Endothelial cell of umbilical vein (primary cell): ENCODE measurements around the gene RAP1GAP2. TPM values are rescaled to one million over a fixed set of nuclear protein-coding genes. Genes with fewer than 3 reads are reported as not detected.

ENCODE experiments used
- BruUV-seq: library from RNA; stranded (reverse); fragments of 400-500 nt; replicated peaks from 2 replicates; lab custom pipeline; 2021; lab: Mats Ljungman, UMichigan
- CTCF ChIA-PET: fragments of 300-600, 350-600 bp; sonication (Branson Sonifier 250); formaldehyde crosslinking; loops from one replicate; lab custom pipeline; 2021; ENCODE audit warnings: antibody characterized with exemption, inconsistent platforms; lab: Charles Lee
- POLR2A ChIA-PET: fragments of 300-600, 350-600 bp; sonication (Branson Sonifier 250); formaldehyde crosslinking; loops from one replicate; lab custom pipeline; 2021; ENCODE audit warnings: antibody characterized with exemption, inconsistent platforms; lab: Charles Lee
- DNase-seq: peaks from one replicate; pipeline ENCODE4 v3.0.0-alpha.2; 2011; ENCODE audit warnings: low read depth, low spot score
- FAIRE-seq: peaks from 2 replicates; lab custom pipeline; 2011; peaks lifted over from hg19 to GRCh38; lab: Jason Lieb, UNC
- H2AFZ ChIP-seq: 2 replicates; pipeline ENCODE4 v1.6.0; 2012; ENCODE audit warnings: low read depth, low read length, control low read depth, inconsistent platforms
- H3K27ac ChIP-seq: 2 replicates; pipeline ENCODE4 v1.5.1; 2011; ENCODE audit warnings: low read depth, mild to moderate bottlenecking, control low read depth, low read length, moderate library complexity; ENCODE audit not compliant: insufficient read depth
- H3K27me3 ChIP-seq, 2 experiments: 2 replicates each; pipeline versions ENCODE4 v1.6.0 to v1.6.1; 2011; ENCODE audit warnings: low read length in 2 of 2, mixed read lengths in 1 of 2; ENCODE audit not compliant: control insufficient read depth in 2 of 2, insufficient read depth in 2 of 2
- H3K36me3 ChIP-seq, 2 experiments: 2 replicates in 1 of 2; 3 replicates in 1 of 2; pipeline ENCODE4 v1.5.1; 2011; ENCODE audit warnings: low read length in 2 of 2, mild to moderate bottlenecking in 1 of 2, moderate library complexity in 1 of 2; ENCODE audit not compliant: control insufficient read depth in 2 of 2, insufficient read depth in 2 of 2; ENCODE audit errors: extremely low read depth in 1 of 2
- H3K4me1 ChIP-seq: 3 replicates; pipeline ENCODE4 v1.5.1; 2011; ENCODE audit warnings: mild to moderate bottlenecking, low read length; ENCODE audit not compliant: control insufficient read depth, insufficient read depth; ENCODE audit errors: extremely low read depth
- H3K4me2 ChIP-seq: 2 replicates; pipeline ENCODE4 v1.6.1; 2011; ENCODE audit warnings: low read length, control low read depth, mixed read lengths; ENCODE audit not compliant: insufficient read depth
- H3K4me3 ChIP-seq, 3 experiments: fragments of 200-600 bp in 1 of 3; sonication (generic), shearing (Covaris generic) in 1 of 3; replicated peaks in 1 of 3; 2 replicates each; pipeline ENCODE4 v1.5.1; 2011 to 2016; ENCODE audit warnings: control low read depth in 3 of 3, low read length in 3 of 3, mild to moderate bottlenecking in 2 of 3, inconsistent platforms in 1 of 3, low read depth in 1 of 3, moderate library complexity in 1 of 3; ENCODE audit not compliant: insufficient read depth in 1 of 3
- H3K79me2 ChIP-seq: 2 replicates; pipeline ENCODE4 v1.6.0; 2012; ENCODE audit warnings: low read length, inconsistent platforms; ENCODE audit not compliant: control insufficient read depth, insufficient read depth
- H3K9ac ChIP-seq: replicated peaks from 2 replicates; pipeline ENCODE3; 2011; ENCODE audit warnings: low read length, control low read depth; ENCODE audit not compliant: insufficient read depth; ENCODE audit errors: extremely low read depth
- H3K9me1 ChIP-seq: replicated peaks from 3 replicates; pipeline ENCODE4 v1.6.0; 2011; ENCODE audit warnings: mild to moderate bottlenecking, low read length; ENCODE audit not compliant: control insufficient read depth, insufficient read depth; ENCODE audit errors: extremely low read depth
- H3K9me3 ChIP-seq: replicated peaks from 2 replicates; pipeline ENCODE4 v1.5.1; 2012; ENCODE audit warnings: low read length, inconsistent platforms; ENCODE audit not compliant: control insufficient read depth, insufficient read depth
- H4K20me1 ChIP-seq: replicated peaks from 2 replicates; pipeline ENCODE3; 2011; ENCODE audit warnings: mild to moderate bottlenecking, low read length; ENCODE audit not compliant: control insufficient read depth, insufficient read depth; ENCODE audit errors: extremely low read depth
- EZH2 ChIP-seq: IDR thresholded peaks from 2 replicates; pipeline ENCODE4 v1.6.1; 2012; ENCODE audit warnings: borderline replicate concordance, low read depth, mild to moderate bottlenecking, moderate library complexity, low read length, inconsistent platforms; ENCODE audit not compliant: severe bottlenecking
- FOS ChIP-seq: IDR thresholded peaks from 2 replicates; pipeline ENCODE4 v1.6.1; 2011; ENCODE audit warnings: mild to moderate bottlenecking, low read length, moderate library complexity, borderline replicate concordance; ENCODE audit not compliant: insufficient read depth
- GATA2 ChIP-seq: IDR thresholded peaks from 2 replicates; pipeline ENCODE4 v1.7.0; 2011; ENCODE audit warnings: low read depth, mild to moderate bottlenecking, moderate library complexity, mixed read lengths, low read length; ENCODE audit not compliant: insufficient read length, insufficient read depth
- JUN ChIP-seq: IDR thresholded peaks from 2 replicates; pipeline ENCODE4 v1.6.1; 2011; ENCODE audit warnings: borderline replicate concordance, low read depth; ENCODE audit not compliant: insufficient read length, insufficient read depth
- MYC ChIP-seq: IDR thresholded peaks from one replicate; pipeline ENCODE4 v1.6.1; 2011; ENCODE audit warnings: mild to moderate bottlenecking, low read depth, low read length
- POLR2A ChIP-seq: IDR thresholded peaks from 2 replicates; pipeline ENCODE4 v1.6.1; 2012; ENCODE audit warnings: low read depth, mild to moderate bottlenecking, control low read depth, low read length
- POLR2AphosphoS5 ChIP-seq: IDR thresholded peaks from 2 replicates; pipeline ENCODE4 v1.6.1; 2012; ENCODE audit warnings: low read depth, mild to moderate bottlenecking, control low read depth, low read length, moderate library complexity; ENCODE audit not compliant: insufficient read depth
- dilution Hi-C: fragments of 300-500 bp; cut with MboI; formaldehyde crosslinking; loops from one replicate; pipeline ENCODE4 v1.15.0; 2019; ENCODE audit warnings: low sequenced_read_pairs; ENCODE audit not compliant: extremely low pct_ligation_motif_present
- intact Hi-C: fragments of 100-400 bp; cut with micrococcal nuclease; formaldehyde crosslinking; loops from one replicate; pipeline ENCODE4 v1.10.0; 2022
- polyA plus RNA-seq, 4 experiments: library from polyadenylated mRNA; depleted of rRNA in 3 of 4; stranded (reverse) in 3 of 4; unstranded in 1 of 4; fragments of >200 nt; gene quantifications; 2 replicates each; pipeline versions ENCODE4 v1.2.1 to v1.2.3, GENCODE V29; 2011 to 2012; ENCODE audit warnings: missing spikeins in 1 of 4
- total RNA-seq: library from RNA; stranded (reverse); gene quantifications from 2 replicates; pipeline ENCODE4 v1.2.3, GENCODE V29; 2021
- TF ChIP-seq, protein P1 (sequence below): IDR thresholded peaks from 2 replicates; pipeline ENCODE4 v1.6.1; 2011; ENCODE audit not compliant: insufficient read depth, insufficient read length
- TF ChIP-seq, protein P2 (sequence below), 2 donors: IDR thresholded peaks; 1 replicate in 1 of 2; 2 replicates in 1 of 2; pipeline ENCODE4 v1.5.1; 2011; ENCODE audit warnings: low read length in 2 of 2, mild to moderate bottlenecking in 2 of 2, moderate library complexity in 2 of 2, control low read depth in 1 of 2, inconsistent platforms in 1 of 2, low read depth in 1 of 2; ENCODE audit not compliant: insufficient read depth in 1 of 2; ENCODE audit errors: extremely low read depth in 1 of 2

Gene RAP1GAP2
- total and polyA plus RNA-seq, 2 donors (not counting 3 experiments of a cell fraction or from before 2014, with no cell fraction given) = 1.4 to 3.6 TPM

DNA sequence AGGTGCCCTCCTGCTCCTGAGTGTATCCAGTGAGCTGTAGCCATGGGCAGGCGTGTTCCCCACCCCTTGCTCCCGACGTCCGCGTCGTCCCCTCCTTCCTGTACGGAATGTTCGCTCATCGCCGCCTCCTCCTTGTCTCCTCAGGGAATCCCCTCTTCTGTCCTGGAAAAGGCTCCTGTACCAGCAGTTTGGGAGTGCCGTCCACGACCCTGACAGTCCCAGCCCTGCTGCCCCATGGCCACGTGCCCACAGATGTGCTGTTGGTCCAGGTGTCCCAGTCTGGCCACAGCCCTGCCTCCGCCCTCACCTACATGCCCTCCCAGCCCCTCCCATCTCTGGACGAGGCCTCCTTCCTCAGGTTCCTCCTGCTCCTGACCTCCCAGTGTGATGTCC lies 237.0 kb downstream of the RAP1GAP2 start:
- TF ChIP-seq, protein P1, sequence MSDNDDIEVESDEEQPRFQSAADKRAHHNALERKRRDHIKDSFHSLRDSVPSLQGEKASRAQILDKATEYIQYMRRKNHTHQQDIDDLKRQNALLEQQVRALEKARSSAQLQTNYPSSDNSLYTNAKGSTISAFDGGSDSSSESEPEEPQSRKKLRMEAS = no peak
- TF ChIP-seq POLR2AphosphoS5 = no peak
- no peak for TF ChIP-seq FOS
- TF ChIP-seq POLR2A = no peak
- TF ChIP-seq, protein P2, sequence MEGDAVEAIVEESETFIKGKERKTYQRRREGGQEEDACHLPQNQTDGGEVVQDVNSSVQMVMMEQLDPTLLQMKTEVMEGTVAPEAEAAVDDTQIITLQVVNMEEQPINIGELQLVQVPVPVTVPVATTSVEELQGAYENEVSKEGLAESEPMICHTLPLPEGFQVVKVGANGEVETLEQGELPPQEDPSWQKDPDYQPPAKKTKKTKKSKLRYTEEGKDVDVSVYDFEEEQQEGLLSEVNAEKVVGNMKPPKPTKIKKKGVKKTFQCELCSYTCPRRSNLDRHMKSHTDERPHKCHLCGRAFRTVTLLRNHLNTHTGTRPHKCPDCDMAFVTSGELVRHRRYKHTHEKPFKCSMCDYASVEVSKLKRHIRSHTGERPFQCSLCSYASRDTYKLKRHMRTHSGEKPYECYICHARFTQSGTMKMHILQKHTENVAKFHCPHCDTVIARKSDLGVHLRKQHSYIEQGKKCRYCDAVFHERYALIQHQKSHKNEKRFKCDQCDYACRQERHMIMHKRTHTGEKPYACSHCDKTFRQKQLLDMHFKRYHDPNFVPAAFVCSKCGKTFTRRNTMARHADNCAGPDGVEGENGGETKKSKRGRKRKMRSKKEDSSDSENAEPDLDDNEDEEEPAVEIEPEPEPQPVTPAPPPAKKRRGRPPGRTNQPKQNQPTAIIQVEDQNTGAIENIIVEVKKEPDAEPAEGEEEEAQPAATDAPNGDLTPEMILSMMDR (IDR thresholded peaks at IDR 0.05; ENCODE audit: extremely low read depth in 1 of 2, insufficient read depth in 1 of 2, low read depth in 1 of 2, low read length in 2 of 2) = no peak
- TF ChIP-seq GATA2 = no peak
- no peak for TF ChIP-seq MYC
- no peak for TF ChIP-seq EZH2
- TF ChIP-seq JUN = no peak
- peaks cover 16% of the 10 kb centered on the region for H3K4me1 ChIP-seq
- DNase-seq (no peak), FAIRE-seq (no peak)
- no peak overlapping the region for H3K9ac ChIP-seq
- dilution Hi-C loops (no loop called here), intact Hi-C loops (no loop called here)
- peaks cover 2 to 7% of the 10 kb centered on the region in 2 experiments for H3K27me3 ChIP-seq
- H3K4me2 ChIP-seq = no peak overlapping the region
- BruUV-seq = no TSS peak
- H3K4me3 ChIP-seq = no peak overlapping the region
- no peak overlapping the region for H3K27ac ChIP-seq
- H3K9me1 ChIP-seq = no peaks in the 10 kb centered on the region
- H4K20me1 ChIP-seq = no peaks in the 10 kb centered on the region
- H3K9me3 ChIP-seq = no peaks in the 10 kb centered on the region
- H3K36me3 ChIP-seq = no peaks in the 10 kb centered on the region
- no peaks in the 10 kb centered on the region for H3K79me2 ChIP-seq
- CTCF ChIA-PET = no interaction called here
- no peak overlapping the region for H2AFZ ChIP-seq
- POLR2A ChIA-PET = no interaction called here
